CD1c-positive myeloid dendritic cell (primary cell): Measurements from ENCODE around the gene GLB1L2.
"Not testable (repeated sequence)": the region's sequence is repeated elsewhere in the genome, so short reads cannot be mapped to it uniquely, and the experiment has no call there.

Experiments used
- DNase-seq: peaks from one replicate; pipeline ENCODE4 v3.0.0-alpha.2; 2016; ENCODE audit errors: extremely low spot score

GLB1L2 gene

DNA sequence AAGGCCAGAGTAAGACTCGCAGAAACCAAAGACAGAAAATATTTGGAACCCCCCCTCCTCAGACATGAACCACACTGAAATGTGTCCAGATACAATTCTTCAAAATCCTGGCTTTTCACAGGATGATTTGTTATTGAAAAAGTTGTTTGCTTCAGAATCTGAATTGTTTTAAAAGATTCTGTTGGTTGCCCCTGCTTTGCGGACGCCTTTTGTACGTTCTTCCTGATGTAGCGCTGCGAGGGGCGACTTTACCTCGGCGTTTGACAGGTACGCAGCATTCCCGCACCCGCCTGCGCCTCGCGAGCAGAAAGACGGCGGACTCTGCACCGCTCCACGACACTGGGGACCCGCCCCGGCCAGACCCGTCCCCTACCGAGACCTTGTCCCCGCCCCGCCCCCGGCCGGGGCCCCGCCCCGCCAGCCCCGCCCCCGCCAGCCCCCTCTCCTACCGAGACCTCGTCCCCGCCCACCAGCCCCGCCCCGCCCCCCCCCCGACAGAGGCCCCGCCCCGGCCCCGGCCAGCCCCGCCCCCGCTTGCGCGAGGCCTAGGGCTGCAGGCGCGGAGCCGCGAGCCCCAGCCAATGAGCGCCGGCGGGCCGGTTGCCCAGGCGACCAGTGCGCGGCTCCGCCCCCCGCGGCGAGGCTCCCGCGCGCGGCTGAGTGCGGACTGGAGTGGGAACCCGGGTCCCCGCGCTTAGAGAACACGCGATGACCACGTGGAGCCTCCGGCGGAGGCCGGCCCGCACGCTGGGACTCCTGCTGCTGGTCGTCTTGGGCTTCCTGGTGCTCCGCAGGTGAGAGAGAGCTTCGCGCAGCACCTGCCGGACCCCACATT is at the start of gene GLB1L2:
GLB1L2 (plus strand) TSS at position 635 of the 835 bp plus-strand sequence; CDS start at position 709, 74 bp downstream.
- DNase-seq, result peak; percentile 71

GRCh38 chr11:134282121-134283045 is 49.4 kb upstream of the GLB1L2 start:
- DNase-seq, result no peak

- no peak for DNase-seq
Measured at GRCh38 chr11:134283461-134284230, 48.1 kb upstream of the GLB1L2 start.

DNA sequence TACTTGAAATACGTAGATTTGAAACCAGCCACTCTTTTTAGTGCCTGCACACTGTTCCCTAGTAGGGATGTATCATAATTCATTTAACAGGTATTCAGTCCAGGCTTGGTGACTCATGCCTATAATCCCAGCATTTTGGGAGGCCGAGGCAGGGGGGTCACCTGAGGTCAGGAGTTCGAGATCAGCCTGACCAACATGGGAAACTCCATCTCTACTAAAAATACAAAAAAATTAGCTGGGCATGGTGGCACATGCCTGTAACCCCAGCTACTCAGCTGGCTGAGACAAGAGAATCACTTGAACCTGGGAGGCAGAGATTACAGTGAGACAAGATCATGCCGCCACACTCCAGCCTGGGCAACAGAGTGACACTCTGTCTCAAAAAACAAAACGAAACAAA is 47.4 kb upstream of the GLB1L2 start:
- not testable (repeated sequence) for DNase-seq

GRCh38 chr11:134287561-134287960 is 44.2 kb upstream of the GLB1L2 start:
- DNase-seq, result no peak

DNA sequence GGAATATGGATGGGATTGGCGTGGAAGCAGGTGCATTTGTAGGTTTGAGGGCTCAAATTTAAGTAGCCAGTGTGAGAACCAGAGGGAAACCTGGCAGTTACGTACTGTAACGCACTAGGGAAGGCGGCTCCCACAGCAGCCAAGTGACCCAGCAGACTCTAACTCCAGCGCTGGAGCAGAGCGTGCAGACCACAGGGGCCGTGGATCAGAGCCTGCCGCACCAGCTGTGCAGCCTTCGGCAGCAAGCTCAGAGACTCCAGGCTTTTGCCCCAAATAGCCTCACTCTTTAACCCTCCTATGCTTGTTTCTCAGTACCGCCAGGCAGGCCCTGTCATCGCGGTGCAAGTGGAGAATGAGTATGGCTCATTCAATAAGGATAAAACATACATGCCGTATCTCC is 43.3 kb upstream of the GLB1L2 start:
- no peak for DNase-seq

GRCh38 chr11:134289167-134289566 is 42.6 kb upstream of the GLB1L2 start:
- no peak for DNase-seq

DNA sequence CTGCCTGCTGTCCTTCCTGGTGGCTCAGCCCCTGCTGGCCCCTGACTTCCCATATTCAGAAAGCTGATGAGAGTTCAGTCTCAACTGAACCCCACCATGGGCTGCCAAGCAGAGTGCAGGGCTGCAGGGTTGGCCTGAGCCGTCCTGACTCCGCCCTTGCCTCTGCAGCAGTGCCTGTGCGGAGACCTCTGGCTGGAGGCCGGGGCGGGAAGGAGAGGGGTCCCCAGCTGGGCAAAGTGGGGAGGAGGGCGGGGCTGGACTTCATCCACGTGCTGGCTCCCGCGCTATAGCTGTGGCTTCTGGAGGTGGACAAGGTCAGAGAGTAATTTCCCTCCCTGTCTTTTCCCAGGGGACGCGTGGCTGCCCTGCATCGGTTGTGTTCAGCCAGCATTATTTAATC is 42.0 kb upstream of the GLB1L2 start:
- DNase-seq, result no peak

DNA sequence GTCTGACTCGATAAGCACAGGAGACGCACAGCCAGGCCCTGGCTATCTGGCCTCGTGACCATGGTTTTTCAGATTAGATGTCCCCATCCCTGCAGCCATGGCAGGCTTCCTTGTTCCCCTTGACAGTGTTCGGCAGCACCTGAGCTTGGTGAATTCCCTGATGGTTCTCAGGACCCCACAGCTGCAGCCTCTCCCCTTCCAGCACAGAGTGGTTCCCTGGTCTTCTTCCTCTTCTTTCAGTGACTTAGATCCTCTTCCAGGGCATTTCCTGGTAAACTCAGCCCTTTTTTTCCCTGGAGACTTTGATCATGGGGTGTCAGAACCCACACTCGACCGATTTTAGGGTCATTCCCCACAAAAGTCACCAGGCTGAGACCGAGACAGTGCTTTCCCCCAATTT is 41.1 kb upstream of the GLB1L2 start:
- no peak for DNase-seq

- no peak for DNase-seq
Measured at GRCh38 chr11:134291196-134291595, 40.6 kb upstream of the GLB1L2 start.

DNA sequence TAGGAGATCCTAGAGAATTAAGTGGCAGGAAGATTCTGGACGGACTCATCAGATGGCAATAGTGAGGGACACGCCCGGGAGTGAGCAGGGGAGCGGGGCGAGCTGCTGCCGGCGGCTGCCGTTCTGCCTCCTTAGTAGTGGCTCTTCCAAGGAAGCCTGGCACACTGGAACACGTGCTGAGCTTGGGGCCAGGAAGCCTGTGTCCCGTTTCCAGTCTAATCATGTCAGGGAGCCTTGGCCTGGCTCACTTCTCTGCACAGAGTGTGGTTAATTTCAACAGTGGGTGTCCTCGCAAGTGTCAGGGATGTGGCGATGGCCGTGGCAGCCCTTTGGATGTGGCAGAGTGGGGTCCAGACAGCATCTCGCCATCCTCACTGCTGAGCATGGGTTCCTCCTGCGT is 39.1 kb upstream of the GLB1L2 start:
- DNase-seq, result no peak

- DNase-seq, result no peak
Measured at GRCh38 chr11:134293119-134294113, 38.4 kb upstream of the GLB1L2 start.

- no peak for DNase-seq
Measured at GRCh38 chr11:134294664-134295063, 37.1 kb upstream of the GLB1L2 start.

- no peak for DNase-seq
Measured at GRCh38 chr11:134312223-134312622, 19.6 kb upstream of the GLB1L2 start.

DNA sequence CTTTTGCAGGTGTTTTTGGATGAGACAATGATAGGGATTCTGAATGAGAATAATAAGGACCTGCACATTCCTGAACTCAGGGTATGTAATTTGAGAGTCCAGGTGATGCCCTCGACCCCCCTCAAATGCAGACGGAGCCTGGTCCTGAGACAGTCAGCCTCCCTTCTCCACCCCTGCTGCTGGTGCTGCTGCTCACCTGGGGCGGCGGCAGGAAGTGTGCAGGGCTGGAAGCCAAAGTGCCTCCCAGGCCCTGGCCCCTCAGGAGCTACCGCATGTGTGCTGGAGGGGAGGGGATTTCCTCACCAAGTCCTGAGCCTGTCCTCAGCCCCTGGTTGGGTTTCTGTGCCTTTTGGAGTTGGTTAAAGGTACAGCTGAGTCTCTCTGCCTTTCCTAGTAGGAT is 19.0 kb upstream of the GLB1L2 start:
- DNase-seq, result no peak

GRCh38 chr11:134313379-134313778 is 18.4 kb upstream of the GLB1L2 start:
- DNase-seq, result no peak

GRCh38 chr11:134313821-134314607 is 17.8 kb upstream of the GLB1L2 start:
- DNase-seq, result no peak

- no peak for DNase-seq
Measured at GRCh38 chr11:134317103-134317502, 14.7 kb upstream of the GLB1L2 start.

DNA sequence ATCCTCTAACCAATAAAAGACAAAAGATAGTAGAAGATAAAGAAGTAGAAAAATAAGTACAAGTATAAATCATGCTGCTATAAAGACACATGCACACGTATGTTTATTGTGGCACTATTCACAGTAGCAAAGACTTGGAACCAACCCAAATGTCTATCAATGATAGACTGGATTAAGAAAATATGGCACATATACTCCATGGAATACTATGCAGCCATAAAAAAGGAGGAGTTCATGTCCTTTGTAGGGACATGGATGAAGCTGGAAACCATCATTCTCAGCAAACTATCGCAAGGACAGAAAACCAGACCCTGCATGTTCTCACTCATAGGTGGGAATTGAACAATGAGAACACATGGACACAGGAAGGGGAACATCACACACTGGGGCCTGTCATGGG is 10.4 kb upstream of the GLB1L2 start:
- DNase-seq, result not testable (repeated sequence)

DNA sequence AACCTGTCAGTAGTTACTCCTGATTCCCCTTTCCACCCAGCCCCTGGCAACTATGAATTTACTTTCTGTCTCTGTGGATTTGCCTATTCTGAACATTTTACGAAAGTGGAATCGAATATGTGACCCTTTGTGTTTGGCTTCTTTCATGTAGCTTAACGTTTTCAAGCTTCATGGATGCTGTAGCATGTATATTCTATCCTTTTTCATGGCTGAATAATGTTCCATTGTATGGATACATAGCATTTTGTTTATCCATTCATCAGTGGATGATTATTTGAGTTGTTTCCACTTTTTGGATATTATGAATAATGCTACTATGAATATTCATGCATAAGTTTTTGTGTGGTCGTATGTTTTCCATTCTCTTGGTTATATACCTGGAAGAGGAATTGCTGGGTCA is 9.2 kb upstream of the GLB1L2 start:
- DNase-seq, result no peak
